Measurements from ENCODE around the gene NARF. TPM values are rescaled to one million over a fixed set of nuclear protein-coding genes. Genes with fewer than 3 reads are reported as not detected.

NARF gene
- total RNA-seq, 2 experiments from 2014 or later: 63.9 to 65.4 TPM

- H3K36me3 Mint-ChIP-seq (ENCODE audit: low read depth): peaks cover 9% of the 10 kb centered on the region
- H3K27ac Mint-ChIP-seq: no peak overlapping the region
- intact Hi-C loops (cut with micrococcal nuclease): loop anchor here (5.0 kb wide), 1 partner anchor 61 kb away; no protein-coding TSS in a partner anchor
- H3K4me1 Mint-ChIP-seq (ENCODE audit: low read depth): peaks cover 14% of the 10 kb centered on the region
- no peak for ATAC-seq
- H3K9me3 Mint-ChIP-seq: no peaks in the 10 kb centered on the region
- ChIA-PET CTCF (interaction anchor here (1.2 to 3.2 kb wide), 4 partner anchors 46 to 177 kb away, joined by 3 to 14 read pairs (median 4); no protein-coding TSS in a partner anchor), POLR2A (no interaction called here)
- H3K27me3 Mint-ChIP-seq: no peaks in the 10 kb centered on the region
- no peak for TF ChIP-seq CTCF (IDR thresholded peaks at IDR 0.05)
- H3K4me3 Mint-ChIP-seq: no peak overlapping the region
- no peak for DNase-seq
These were observed 45.7 kb upstream of the NARF start for GRCh38 chr17:82412535-82413520.

DNA sequence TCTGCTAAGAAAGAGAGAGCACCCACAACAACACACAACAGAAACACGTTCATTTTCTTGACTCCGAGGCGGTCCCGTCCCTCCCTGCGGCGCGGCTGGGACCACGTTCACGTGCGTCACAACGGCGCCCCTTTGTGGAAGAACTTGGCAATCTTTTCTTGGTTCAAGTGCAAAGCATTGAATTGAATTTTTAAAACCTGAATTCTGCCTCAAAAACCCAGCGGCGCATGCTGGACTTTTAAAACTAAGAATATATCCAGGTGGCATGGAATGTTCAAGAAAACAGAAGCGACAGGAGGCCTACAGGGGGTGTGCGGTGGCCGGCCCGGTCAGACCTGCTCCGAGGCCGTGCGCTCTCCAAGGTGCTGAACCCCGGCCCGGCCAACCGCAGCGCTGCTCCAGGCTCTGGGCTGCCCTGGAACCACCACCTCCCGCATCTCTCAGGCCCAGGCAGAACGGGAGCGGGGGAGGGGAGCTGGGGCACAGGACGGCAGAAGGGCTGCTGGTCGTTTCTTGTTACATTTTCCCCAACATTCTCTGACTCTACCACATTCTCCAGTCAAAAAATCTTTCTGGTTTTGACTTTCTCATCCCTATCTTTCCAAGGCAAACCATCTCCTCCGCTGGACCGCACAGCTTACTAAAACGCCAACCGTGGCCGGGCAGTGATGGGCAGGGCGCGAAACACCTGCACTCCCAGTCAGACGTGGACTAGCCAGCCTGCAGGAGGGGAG is 43.8 kb upstream of the NARF start:
- intact Hi-C loops (cut with micrococcal nuclease): loop anchor here (5.0 kb wide), 1 partner anchor 62 kb away; no protein-coding TSS in a partner anchor
- peak; percentile 87 for TF ChIP-seq CTCF (IDR thresholded peaks at IDR 0.05)
- ATAC-seq (peak; percentile 20), DNase-seq (peak; percentile 86)
- Mint-ChIP-seq H3K9me3 (no peaks in the 10 kb centered on the region), H3K27ac (no peak overlapping the region), H3K36me3 (ENCODE audit: low read depth) (peaks cover 6% of the 10 kb centered on the region), H3K27me3 (no peaks in the 10 kb centered on the region), H3K4me1 (ENCODE audit: low read depth) (peaks cover 21% of the 10 kb centered on the region), H3K4me3 (no peak overlapping the region)
- POLR2A ChIA-PET: interaction anchor here (0.8 to 1.5 kb wide), 2 partner anchors 15 to 21 kb away, joined by 3 to 4 read pairs; no protein-coding TSS in a partner anchor
- CTCF ChIA-PET: interaction anchor here (0.9 to 3.2 kb wide), 9 partner anchors 8 to 179 kb away, joined by 3 to 14 read pairs (median 4); no protein-coding TSS in a partner anchor

GRCh38 chr17:82415336-82415735 is 43.2 kb upstream of the NARF start:
- Mint-ChIP-seq H3K27ac (no peak overlapping the region), H3K36me3 (ENCODE audit: low read depth) (peaks cover 11% of the 10 kb centered on the region), H3K4me1 (ENCODE audit: low read depth) (peaks cover 26% of the 10 kb centered on the region), H3K27me3 (no peaks in the 10 kb centered on the region), H3K9me3 (no peaks in the 10 kb centered on the region), H3K4me3 (no peak overlapping the region)
- ChIA-PET POLR2A (interaction anchor here (0.8 to 1.5 kb wide), 2 partner anchors 15 to 21 kb away, joined by 3 to 4 read pairs; no protein-coding TSS in a partner anchor), CTCF (interaction anchor here (1.5 to 3.2 kb wide), 3 partner anchors 12 to 65 kb away, joined by 3 to 14 read pairs (median 4); no protein-coding TSS in a partner anchor)
- DNase-seq (no peak), ATAC-seq (no peak)
- no peak for TF ChIP-seq CTCF (IDR thresholded peaks at IDR 0.05)
- intact Hi-C loops (cut with micrococcal nuclease): no loop called here

GRCh38 chr17:82415786-82416185 is 42.8 kb upstream of the NARF start:
- intact Hi-C loops (cut with micrococcal nuclease): no loop called here
- Mint-ChIP-seq H3K36me3 (ENCODE audit: low read depth) (peaks cover 12% of the 10 kb centered on the region), H3K4me1 (ENCODE audit: low read depth) (peaks cover 26% of the 10 kb centered on the region), H3K9me3 (no peaks in the 10 kb centered on the region), H3K4me3 (no peak overlapping the region), H3K27me3 (no peaks in the 10 kb centered on the region), H3K27ac (no peak overlapping the region)
- ATAC-seq (no peak), DNase-seq (no peak)
- POLR2A ChIA-PET: interaction anchor here (4.2 kb wide), 1 partner anchor 34 kb away, joined by 20 read pairs; no protein-coding TSS in a partner anchor
- CTCF ChIA-PET: interaction anchor here (1.8 to 3.2 kb wide), 2 partner anchors 16 to 66 kb away, joined by 4 to 14 read pairs; no protein-coding TSS in a partner anchor
- no peak for TF ChIP-seq CTCF (IDR thresholded peaks at IDR 0.05)

Measured in activated CD8-positive, alpha-beta T cell treated with anti-CD3 and anti-CD28 coated beads for 36 hours (primary cell).